Neural progenitor cell (in vitro differentiated cells): ENCODE data around the gene SPATA17.

Source experiments
- CTCF ChIP-seq: fragments of 200-600 bp; sonication (generic); IDR thresholded peaks from 2 replicates; pipeline ENCODE4 v1.5.1; 2017; ENCODE audit warnings: antibody characterized with exemption, mild to moderate bottlenecking
- EZH2 ChIP-seq: fragments of 200-600 bp; sonication (generic); IDR thresholded peaks from 2 replicates; pipeline ENCODE4 v1.6.1; 2017; ENCODE audit warnings: antibody characterized with exemption, mild to moderate bottlenecking, moderate library complexity

GRCh38 chr1:217721692-217722091, 90.5 kb downstream of the SPATA17 start:
- no peak for TF ChIP-seq EZH2
- no peak for TF ChIP-seq CTCF
